HepG2 (cell line): ENCODE measurements around the gene COBL. TPM values are rescaled to one million over a fixed set of nuclear protein-coding genes. Genes with fewer than 3 reads are reported as not detected.

Experiments
- CC2D1A ChIP-seq: sonication (generic); formaldehyde crosslinking; IDR thresholded peaks from 2 replicates; pipeline ENCODE4 v1.8.1; 2023; ENCODE audit warnings: mild to moderate bottlenecking, missing genetic modification reagents
- EED ChIP-seq: sonication (generic); formaldehyde crosslinking; IDR thresholded peaks from 2 replicates; pipeline ENCODE4 v1.5.0; 2020; ENCODE audit warnings: mild to moderate bottlenecking, missing genetic modification reagents
- ETV6 ChIP-seq: sonication (generic); formaldehyde crosslinking; conservative IDR thresholded peaks from 2 replicates; pipeline ENCODE4 v1.4.0; 2020; ENCODE audit warnings: missing genetic modification reagents
- HNRNPL ChIP-seq: fragments of 200-400 bp; formaldehyde crosslinking; IDR thresholded peaks from 2 replicates; pipeline ENCODE4 v1.6.1; 2017; ENCODE audit warnings: mild to moderate bottlenecking, low read depth, low read length
- KDM1A ChIP-seq: IDR thresholded peaks from 2 replicates; pipeline ENCODE4 v1.6.1; 2016; ENCODE audit warnings: missing compliant biosample characterization
- MAF1 ChIP-seq: sonication (generic); formaldehyde crosslinking; IDR thresholded peaks from 2 replicates; pipeline ENCODE4 v1.5.0; 2020; ENCODE audit warnings: missing genetic modification reagents, borderline replicate concordance
- MED8 ChIP-seq: sonication (generic); formaldehyde crosslinking; IDR thresholded peaks from 2 replicates; pipeline ENCODE4 v1.8.1; 2023; ENCODE audit warnings: mild to moderate bottlenecking, missing genetic modification reagents; ENCODE audit not compliant: insufficient replicate concordance
- NCOA1 ChIP-seq: sonication (generic); formaldehyde crosslinking; IDR thresholded peaks from 2 replicates; pipeline ENCODE4 v1.9.0; 2021; ENCODE audit warnings: missing genetic modification reagents
- NCOR1 ChIP-seq: fragments of 200-600 bp; sonication (generic); IDR thresholded peaks from 2 replicates; pipeline ENCODE4 v1.7.0; 2017; ENCODE audit warnings: antibody characterized with exemption, low read length, borderline replicate concordance
- NFIB ChIP-seq: sonication (generic); formaldehyde crosslinking; IDR thresholded peaks from 2 replicates; pipeline ENCODE4 v1.9.0; 2021; ENCODE audit warnings: missing genetic modification reagents, mild to moderate bottlenecking, borderline replicate concordance
- polyA plus RNA-seq, 8 experiments: library from polyadenylated mRNA; depleted of rRNA in 3 of 8; stranded (reverse) in 7 of 8; unstranded in 1 of 8; fragments of >200 nt; fragmentation: Illumina TruSeq in 4 of 8; extraction: Trizol in 4 of 8; gene quantifications; 2 replicates each; pipeline versions ENCODE4 v1.2.1 to v1.2.3, GENCODE V29; 2011 to 2016; ENCODE audit warnings: low read depth in 4 of 8, missing spikeins in 1 of 8, mixed read lengths in 1 of 8; ENCODE audit not compliant: insufficient read depth in 1 of 8
- total RNA-seq, 5 experiments: library from RNA; depleted of rRNA; stranded (reverse); fragments of >200 nt; fragmentation: Illumina TruSeq; extraction: Trizol; gene quantifications; 2 replicates each; pipeline ENCODE4 v1.2.3, GENCODE V29; 2016; ENCODE audit warnings: low read depth in 1 of 5
- TF ChIP-seq, protein P1 (sequence below): sonication (generic); formaldehyde crosslinking; IDR thresholded peaks from 2 replicates; pipeline ENCODE4 v1.4.0; 2020; ENCODE audit warnings: missing genetic modification reagents, borderline replicate concordance
- TF ChIP-seq, protein P2 (sequence below): IDR thresholded peaks from 2 replicates; pipeline ENCODE4 v1.6.1; 2012; ENCODE audit warnings: low read depth, low read length, improper control_type of control experiment
- TF ChIP-seq, protein P3 (sequence below): sonication (generic); formaldehyde crosslinking; IDR thresholded peaks from 2 replicates; pipeline ENCODE4 v1.4.0; 2020; ENCODE audit warnings: mild to moderate bottlenecking, missing genetic modification reagents

The COBL gene
- total and polyA plus RNA-seq, 2 of the 13 experiments (the other 11 are each of a cell fraction or from before 2014, with no cell fraction given) = 3.8 to 4.9 TPM

DNA sequence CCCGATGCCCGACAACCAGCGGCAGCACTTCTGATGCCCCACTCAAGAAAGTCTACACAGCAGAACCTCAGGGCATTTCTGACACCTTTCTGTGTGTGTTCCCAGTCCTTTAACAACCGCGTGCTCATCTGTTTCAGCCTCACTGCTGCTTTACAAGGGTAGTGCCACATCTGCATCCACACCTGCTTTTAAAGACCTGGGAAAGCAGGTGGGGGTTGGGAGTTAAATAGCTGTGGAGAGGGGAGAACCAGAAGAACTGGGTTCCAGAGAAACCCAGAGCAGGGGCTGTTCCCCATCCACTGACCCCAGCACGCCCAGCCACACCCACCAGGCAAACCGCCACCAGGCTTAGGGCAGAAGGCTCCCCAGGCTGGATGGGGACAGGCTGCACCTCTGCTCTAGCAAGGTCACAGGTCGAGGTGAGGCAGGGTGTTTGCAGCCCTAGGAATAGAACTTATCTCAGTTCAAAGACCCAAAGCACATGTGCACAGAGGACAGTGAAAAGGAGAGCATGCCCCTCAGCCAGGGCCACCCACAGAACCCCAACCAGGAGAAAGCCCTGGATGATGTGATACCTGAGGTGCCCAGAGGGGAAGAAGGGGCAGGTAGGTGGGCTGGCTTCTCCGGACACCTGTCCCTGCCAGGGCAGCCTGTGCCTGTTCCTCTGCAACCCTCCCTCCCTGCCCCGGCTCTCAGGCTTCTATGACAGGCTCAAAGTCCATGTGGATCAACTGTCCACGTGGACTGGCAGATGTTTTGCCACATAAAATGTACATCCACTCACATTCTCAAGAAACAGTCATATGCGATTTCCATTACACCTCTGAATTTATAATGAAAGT lies 51.3 kb downstream of the COBL start (continued):
- TF ChIP-seq, protein P1, sequence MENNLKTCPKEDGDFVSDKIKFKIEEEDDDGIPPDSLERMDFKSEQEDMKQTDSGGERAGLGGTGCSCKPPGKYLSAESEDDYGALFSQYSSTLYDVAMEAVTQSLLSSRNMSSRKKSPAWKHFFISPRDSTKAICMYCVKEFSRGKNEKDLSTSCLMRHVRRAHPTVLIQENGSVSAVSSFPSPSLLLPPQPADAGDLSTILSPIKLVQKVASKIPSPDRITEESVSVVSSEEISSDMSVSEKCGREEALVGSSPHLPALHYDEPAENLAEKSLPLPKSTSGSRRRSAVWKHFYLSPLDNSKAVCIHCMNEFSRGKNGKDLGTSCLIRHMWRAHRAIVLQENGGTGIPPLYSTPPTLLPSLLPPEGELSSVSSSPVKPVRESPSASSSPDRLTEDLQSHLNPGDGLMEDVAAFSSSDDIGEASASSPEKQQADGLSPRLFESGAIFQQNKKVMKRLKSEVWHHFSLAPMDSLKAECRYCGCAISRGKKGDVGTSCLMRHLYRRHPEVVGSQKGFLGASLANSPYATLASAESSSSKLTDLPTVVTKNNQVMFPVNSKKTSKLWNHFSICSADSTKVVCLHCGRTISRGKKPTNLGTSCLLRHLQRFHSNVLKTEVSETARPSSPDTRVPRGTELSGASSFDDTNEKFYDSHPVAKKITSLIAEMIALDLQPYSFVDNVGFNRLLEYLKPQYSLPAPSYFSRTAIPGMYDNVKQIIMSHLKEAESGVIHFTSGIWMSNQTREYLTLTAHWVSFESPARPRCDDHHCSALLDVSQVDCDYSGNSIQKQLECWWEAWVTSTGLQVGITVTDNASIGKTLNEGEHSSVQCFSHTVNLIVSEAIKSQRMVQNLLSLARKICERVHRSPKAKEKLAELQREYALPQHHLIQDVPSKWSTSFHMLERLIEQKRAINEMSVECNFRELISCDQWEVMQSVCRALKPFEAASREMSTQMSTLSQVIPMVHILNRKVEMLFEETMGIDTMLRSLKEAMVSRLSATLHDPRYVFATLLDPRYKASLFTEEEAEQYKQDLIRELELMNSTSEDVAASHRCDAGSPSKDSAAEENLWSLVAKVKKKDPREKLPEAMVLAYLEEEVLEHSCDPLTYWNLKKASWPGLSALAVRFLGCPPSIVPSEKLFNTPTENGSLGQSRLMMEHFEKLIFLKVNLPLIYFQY (CRISPR knock-in tag) = no peak
- TF ChIP-seq ETV6 (CRISPR knock-in tag) = no peak
- no peak for TF ChIP-seq KDM1A (CRISPR knock-in tag)
- TF ChIP-seq MED8 (CRISPR knock-in tag) = no peak
- no peak for TF ChIP-seq CC2D1A (CRISPR knock-in tag)
- TF ChIP-seq NFIB (CRISPR knock-in tag) = no peak
- TF ChIP-seq, protein P2, sequence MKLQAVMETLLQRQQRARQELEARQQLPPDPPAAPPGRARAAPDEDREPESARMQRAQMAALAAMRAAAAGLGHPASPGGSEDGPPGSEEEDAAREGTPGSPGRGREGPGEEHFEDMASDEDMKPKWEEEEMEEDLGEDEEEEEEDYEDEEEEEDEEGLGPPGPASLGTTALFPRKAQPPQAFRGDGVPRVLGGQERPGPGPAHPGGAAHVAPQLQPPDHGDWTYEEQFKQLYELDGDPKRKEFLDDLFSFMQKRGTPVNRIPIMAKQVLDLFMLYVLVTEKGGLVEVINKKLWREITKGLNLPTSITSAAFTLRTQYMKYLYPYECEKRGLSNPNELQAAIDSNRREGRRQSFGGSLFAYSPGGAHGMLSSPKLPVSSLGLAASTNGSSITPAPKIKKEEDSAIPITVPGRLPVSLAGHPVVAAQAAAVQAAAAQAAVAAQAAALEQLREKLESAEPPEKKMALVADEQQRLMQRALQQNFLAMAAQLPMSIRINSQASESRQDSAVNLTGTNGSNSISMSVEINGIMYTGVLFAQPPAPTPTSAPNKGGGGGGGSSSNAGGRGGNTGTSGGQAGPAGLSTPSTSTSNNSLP = peak; percentile 70
- no peak for TF ChIP-seq EED (CRISPR knock-in tag)
- no peak for TF ChIP-seq MAF1 (CRISPR knock-in tag)
- TF ChIP-seq, protein P3, sequence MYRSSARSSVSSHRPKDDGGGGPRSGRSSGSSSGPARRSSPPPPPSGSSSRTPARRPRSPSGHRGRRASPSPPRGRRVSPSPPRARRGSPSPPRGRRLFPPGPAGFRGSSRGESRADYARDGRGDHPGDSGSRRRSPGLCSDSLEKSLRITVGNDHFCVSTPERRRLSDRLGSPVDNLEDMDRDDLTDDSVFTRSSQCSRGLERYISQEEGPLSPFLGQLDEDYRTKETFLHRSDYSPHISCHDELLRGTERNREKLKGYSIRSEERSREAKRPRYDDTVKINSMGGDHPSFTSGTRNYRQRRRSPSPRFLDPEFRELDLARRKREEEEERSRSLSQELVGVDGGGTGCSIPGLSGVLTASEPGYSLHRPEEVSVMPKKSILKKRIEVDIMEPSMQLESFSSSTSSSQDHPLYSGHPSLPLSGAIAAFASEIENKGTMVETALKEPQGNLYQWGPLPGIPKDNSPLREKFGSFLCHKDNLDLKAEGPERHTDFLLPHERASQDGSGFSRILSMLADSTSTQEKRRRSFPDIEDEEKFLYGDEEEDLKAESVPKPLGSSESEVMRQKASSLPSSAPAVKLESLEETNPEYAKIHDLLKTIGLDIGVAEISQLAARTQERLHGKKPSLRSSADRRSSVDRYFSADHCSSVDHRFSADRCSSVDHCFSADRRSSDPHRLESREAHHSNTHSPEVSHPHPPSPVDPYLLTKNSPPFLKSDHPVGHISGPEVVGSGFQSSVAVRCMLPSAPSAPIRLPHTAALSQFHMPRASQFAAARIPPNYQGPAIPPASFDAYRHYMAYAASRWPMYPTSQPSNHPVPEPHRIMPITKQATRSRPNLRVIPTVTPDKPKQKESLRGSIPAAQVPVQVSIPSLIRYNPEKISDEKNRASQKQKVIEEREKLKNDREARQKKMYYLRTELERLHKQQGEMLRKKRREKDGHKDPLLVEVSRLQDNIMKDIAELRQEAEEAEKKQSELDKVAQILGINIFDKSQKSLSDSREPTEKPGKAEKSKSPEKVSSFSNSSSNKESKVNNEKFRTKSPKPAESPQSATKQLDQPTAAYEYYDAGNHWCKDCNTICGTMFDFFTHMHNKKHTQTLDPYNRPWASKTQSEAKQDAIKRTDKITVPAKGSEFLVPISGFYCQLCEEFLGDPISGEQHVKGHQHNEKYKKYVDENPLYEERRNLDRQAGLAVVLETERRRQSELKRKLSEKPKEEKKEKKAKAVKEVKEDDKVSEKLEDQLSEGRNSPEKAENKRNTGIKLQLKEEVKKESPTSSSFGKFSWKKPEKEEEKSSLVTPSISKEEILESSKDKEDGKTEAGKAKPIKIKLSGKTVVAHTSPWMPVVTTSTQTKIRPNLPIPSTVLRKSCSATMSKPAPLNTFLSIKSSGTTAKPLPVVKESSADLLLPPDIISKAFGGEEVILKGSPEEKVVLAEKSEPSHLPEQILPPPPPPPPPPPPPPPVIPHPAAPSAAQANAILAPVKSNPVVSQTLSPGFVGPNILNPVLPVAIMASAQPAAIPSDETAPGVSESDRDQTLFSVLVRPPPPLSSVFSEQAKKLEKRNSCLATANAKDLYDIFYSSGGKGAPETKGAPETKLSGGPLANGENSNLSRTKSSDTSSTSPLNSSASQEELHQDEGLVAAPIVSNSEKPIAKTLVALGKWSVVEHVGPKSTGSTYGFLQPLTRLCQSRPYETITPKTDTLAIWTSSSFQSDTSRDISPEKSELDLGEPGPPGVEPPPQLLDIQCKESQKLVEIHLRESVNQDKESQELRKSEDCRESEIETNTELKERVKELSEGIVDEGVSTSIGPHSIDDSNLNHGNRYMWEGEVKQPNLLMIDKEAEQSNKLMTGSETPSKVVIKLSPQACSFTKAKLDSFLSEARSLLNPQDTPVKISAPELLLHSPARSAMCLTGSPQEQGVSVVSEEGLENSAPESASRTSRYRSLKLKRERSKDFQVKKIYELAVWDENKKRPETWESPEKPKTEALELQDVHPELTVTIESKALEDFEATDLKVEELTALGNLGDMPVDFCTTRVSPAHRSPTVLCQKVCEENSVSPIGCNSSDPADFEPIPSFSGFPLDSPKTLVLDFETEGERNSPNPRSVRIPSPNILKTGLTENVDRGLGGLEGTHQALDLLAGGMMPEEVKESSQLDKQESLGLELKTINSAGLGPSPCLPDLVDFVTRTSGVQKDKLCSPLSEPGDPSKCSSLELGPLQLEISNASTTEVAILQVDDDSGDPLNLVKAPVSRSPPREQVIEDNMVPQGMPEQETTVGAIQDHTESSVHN (CRISPR knock-in tag) = no peak
- TF ChIP-seq HNRNPL = no peak
- TF ChIP-seq NCOA1 (CRISPR knock-in tag) = no peak
- TF ChIP-seq NCOR1 = peak; percentile 81
